Liver (tissue), 9 donors: Measurements from ENCODE around the gene IRF4. TPM values are rescaled to one million over a fixed set of nuclear protein-coding genes. Genes with fewer than 3 reads are reported as not detected.

Experiments used
- DNase-seq: peaks from one replicate; pipeline ENCODE4 v3.0.0-alpha.2; 2017; ENCODE audit warnings: low spot score
- H3K27ac ChIP-seq, 2 donors: one replicate each; pipeline ENCODE4 v1.7.0; 2013; ENCODE audit warnings: inconsistent platforms in 2 of 2, low read length in 2 of 2, control low read depth in 1 of 2, low read depth in 1 of 2, mild to moderate bottlenecking in 1 of 2
- H3K27me3 ChIP-seq, 4 donors: one replicate each; pipeline versions ENCODE4 v1.6.1 to v1.7.0; 2013; ENCODE audit warnings: low read length in 3 of 4, inconsistent platforms in 1 of 4, mild to moderate bottlenecking in 1 of 4, moderate library complexity in 1 of 4; ENCODE audit not compliant: control insufficient read depth in 4 of 4, insufficient read depth in 4 of 4
- H3K36me3 ChIP-seq, 4 donors: one replicate each; pipeline versions ENCODE4 v1.6.1 to v1.7.0; 2013; ENCODE audit warnings: low read length in 3 of 4, mild to moderate bottlenecking in 3 of 4, low read depth in 1 of 4, moderate library complexity in 1 of 4; ENCODE audit not compliant: control insufficient read depth in 4 of 4, insufficient read depth in 3 of 4
- H3K4me1 ChIP-seq, 4 donors: one replicate each; pipeline versions ENCODE4 v1.6.1 to v1.7.0; 2013; ENCODE audit warnings: low read length in 3 of 4, mild to moderate bottlenecking in 3 of 4, moderate library complexity in 1 of 4; ENCODE audit not compliant: control insufficient read depth in 4 of 4, insufficient read depth in 4 of 4
- H3K4me3 ChIP-seq, 3 donors: one replicate each; pipeline versions ENCODE4 v1.6.1 to v1.7.0; 2013; ENCODE audit warnings: low read length in 3 of 3, control low read depth in 1 of 3, low read depth in 1 of 3, mild to moderate bottlenecking in 1 of 3
- H3K9ac ChIP-seq, 2 donors: one replicate each; pipeline ENCODE4 v1.7.0; 2013; ENCODE audit warnings: low read length in 2 of 2, mild to moderate bottlenecking in 2 of 2, moderate library complexity in 2 of 2, control low read depth in 1 of 2, low read depth in 1 of 2
- H3K9me3 ChIP-seq, 4 donors: one replicate each; pipeline versions ENCODE4 v1.6.1 to v1.7.0; 2013; ENCODE audit warnings: low read length in 3 of 4; ENCODE audit not compliant: control insufficient read depth in 4 of 4
- ATF3 ChIP-seq: IDR thresholded peaks from 2 replicates; pipeline ENCODE4 v1.6.1; 2016; ENCODE audit warnings: antibody characterized with exemption
- FOXA1 ChIP-seq: IDR thresholded peaks from 2 replicates; pipeline ENCODE4 v1.6.1; 2016; ENCODE audit warnings: antibody characterized with exemption
- GABPA ChIP-seq, 2 donors: IDR thresholded peaks in 1 of 2; conservative IDR thresholded peaks in 1 of 2; 2 replicates each; pipeline ENCODE4 v1.6.1; 2016; ENCODE audit warnings: antibody characterized with exemption in 2 of 2, mild to moderate bottlenecking in 1 of 2, moderate library complexity in 1 of 2
- HNF4G ChIP-seq: IDR thresholded peaks from 2 replicates; pipeline ENCODE4 v1.6.1; 2016; ENCODE audit warnings: antibody characterized with exemption
- JUND ChIP-seq, 2 donors: IDR thresholded peaks; 2 replicates each; pipeline ENCODE4 v1.6.1; 2016; ENCODE audit warnings: antibody characterized with exemption in 2 of 2
- RAD21 ChIP-seq, 2 donors: IDR thresholded peaks; 2 replicates each; pipeline ENCODE4 v1.6.1; 2016; ENCODE audit warnings: antibody characterized with exemption in 2 of 2, mild to moderate bottlenecking in 2 of 2
- RXRA ChIP-seq, 2 donors: IDR thresholded peaks; 2 replicates each; pipeline ENCODE4 v1.6.1; 2017 to 2018; ENCODE audit warnings: antibody characterized with exemption in 2 of 2, mild to moderate bottlenecking in 1 of 2
- TAF1 ChIP-seq: conservative IDR thresholded peaks from 2 replicates; pipeline ENCODE4 v1.6.1; 2016; ENCODE audit warnings: antibody characterized with exemption, mild to moderate bottlenecking
- YY1 ChIP-seq: IDR thresholded peaks from 2 replicates; pipeline ENCODE4 v1.6.1; 2016; ENCODE audit warnings: antibody characterized with exemption, mild to moderate bottlenecking
- ZBTB33 ChIP-seq: IDR thresholded peaks from 2 replicates; pipeline ENCODE4 v1.6.1; 2016; ENCODE audit warnings: antibody characterized with exemption
- WGBS: extraction: QIAGEN DNeasy Blood & Tissue Kit; methylation state at CpG from one replicate; pipeline ENCODE4 v1.1.7; 2013; 5-methylcytosine and 5-hydroxymethylcytosine counted together
- polyA plus RNA-seq, 2 donors: library from polyadenylated mRNA; stranded (reverse) in 1 of 2; unstranded in 1 of 2; fragments of 200-250 nt in 1 of 2; fragments of >200 nt in 1 of 2; fragmentation: Nextera tagmentation in 1 of 2; extraction: Ambion mirVana in 1 of 2; gene quantifications; one replicate each; pipeline versions ENCODE4 v1.2.1 to v1.2.3, GENCODE V29; 2013 to 2015
- total RNA-seq, 2 donors: library from RNA; depleted of rRNA; stranded (reverse); fragments of >200 nt; gene quantifications; one replicate each; pipeline ENCODE4 v1.2.3, GENCODE V29; 2014
- TF ChIP-seq, protein P1 (sequence below): IDR thresholded peaks from 2 replicates; pipeline ENCODE4 v1.6.1; 2016; ENCODE audit warnings: antibody characterized with exemption, mild to moderate bottlenecking
- TF ChIP-seq, protein P2 (sequence below): IDR thresholded peaks from 2 replicates; pipeline ENCODE4 v1.6.1; 2016; ENCODE audit warnings: antibody characterized with exemption
- TF ChIP-seq, protein P3 (sequence below): fragments of 150-350 bp; IDR thresholded peaks from 2 replicates; pipeline ENCODE4 v1.5.1; 2017; ENCODE audit warnings: improper control_type of control experiment, low read depth, low read length; ENCODE audit not compliant: missing input control
- donor health status: healthy.
- donor health status: healthy.
- donor health status: healthy.
- donor health status: healthy.
- donor health status: healthy.

IRF4 gene
- total and polyA plus RNA-seq, 4 donors = 0.68 to 1.6 (median 1.1) TPM

DNA sequence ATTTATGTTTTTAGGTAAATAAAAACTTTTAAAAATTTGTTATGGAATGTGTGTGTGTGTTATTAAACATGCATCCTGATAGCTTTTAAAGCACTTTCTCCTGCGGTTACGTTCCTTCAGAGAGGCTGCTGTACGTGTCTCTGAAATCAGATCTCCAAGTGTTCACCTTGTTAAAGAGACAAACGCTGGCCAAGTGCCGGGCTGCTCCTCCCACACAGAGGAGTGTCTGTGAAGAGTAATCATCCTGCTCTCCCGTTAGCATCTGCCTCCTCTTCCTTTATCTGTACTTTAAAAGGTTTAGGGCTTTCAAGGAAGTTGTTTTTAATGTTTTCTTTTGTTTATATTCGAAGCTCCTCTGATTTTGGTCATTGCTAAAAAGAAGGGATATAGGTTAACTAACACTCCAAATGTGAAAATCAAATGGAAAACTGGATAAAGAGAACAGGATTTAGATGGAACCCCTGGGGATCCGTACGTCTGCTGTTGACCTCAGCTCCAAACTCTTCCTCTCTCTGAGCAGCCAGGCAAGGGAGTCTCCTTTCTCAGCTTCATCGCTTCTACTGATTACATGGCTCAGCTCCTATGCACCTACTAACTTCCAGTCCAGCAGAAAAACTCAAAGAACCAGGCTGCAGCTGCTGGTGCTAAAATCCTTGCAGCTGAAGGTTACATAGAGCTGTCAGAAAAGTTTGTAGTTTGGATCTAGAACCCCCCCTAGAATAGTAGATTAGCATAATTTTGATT is 20.0 kb downstream of the IRF4 start:
- DNase-seq = no peak

More for the DNA sequence above, 20.0 kb downstream of the IRF4 start:
- no peak overlapping the region for H3K27ac ChIP-seq
- H3K4me3 ChIP-seq = no peak overlapping the region
- H3K9me3 ChIP-seq = peaks cover 2 to 14% (median 5%) of the 10 kb centered on the region in 4 donors
- TF ChIP-seq YY1 = no peak
- TF ChIP-seq, protein P1, sequence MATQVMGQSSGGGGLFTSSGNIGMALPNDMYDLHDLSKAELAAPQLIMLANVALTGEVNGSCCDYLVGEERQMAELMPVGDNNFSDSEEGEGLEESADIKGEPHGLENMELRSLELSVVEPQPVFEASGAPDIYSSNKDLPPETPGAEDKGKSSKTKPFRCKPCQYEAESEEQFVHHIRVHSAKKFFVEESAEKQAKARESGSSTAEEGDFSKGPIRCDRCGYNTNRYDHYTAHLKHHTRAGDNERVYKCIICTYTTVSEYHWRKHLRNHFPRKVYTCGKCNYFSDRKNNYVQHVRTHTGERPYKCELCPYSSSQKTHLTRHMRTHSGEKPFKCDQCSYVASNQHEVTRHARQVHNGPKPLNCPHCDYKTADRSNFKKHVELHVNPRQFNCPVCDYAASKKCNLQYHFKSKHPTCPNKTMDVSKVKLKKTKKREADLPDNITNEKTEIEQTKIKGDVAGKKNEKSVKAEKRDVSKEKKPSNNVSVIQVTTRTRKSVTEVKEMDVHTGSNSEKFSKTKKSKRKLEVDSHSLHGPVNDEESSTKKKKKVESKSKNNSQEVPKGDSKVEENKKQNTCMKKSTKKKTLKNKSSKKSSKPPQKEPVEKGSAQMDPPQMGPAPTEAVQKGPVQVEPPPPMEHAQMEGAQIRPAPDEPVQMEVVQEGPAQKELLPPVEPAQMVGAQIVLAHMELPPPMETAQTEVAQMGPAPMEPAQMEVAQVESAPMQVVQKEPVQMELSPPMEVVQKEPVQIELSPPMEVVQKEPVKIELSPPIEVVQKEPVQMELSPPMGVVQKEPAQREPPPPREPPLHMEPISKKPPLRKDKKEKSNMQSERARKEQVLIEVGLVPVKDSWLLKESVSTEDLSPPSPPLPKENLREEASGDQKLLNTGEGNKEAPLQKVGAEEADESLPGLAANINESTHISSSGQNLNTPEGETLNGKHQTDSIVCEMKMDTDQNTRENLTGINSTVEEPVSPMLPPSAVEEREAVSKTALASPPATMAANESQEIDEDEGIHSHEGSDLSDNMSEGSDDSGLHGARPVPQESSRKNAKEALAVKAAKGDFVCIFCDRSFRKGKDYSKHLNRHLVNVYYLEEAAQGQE = no peak
- TF ChIP-seq HNF4G = no peak
- TF ChIP-seq TAF1 = no peak
- TF ChIP-seq, protein P2, sequence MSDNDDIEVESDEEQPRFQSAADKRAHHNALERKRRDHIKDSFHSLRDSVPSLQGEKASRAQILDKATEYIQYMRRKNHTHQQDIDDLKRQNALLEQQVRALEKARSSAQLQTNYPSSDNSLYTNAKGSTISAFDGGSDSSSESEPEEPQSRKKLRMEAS = no peak
- TF ChIP-seq RAD21 (IDR thresholded peaks at IDR 0.05) = no peak
- no peak for TF ChIP-seq ATF3
- no peak for TF ChIP-seq RXRA (IDR thresholded peaks at IDR 0.05)
- TF ChIP-seq JUND (IDR thresholded peaks at IDR 0.05) = no peak
- TF ChIP-seq FOXA1 = no peak
- TF ChIP-seq GABPA (IDR thresholded peaks at IDR 0.05 in 1 of 2, conservative IDR thresholded peaks at IDR 0.05 in 1 of 2) = no peak
- TF ChIP-seq, protein P3, sequence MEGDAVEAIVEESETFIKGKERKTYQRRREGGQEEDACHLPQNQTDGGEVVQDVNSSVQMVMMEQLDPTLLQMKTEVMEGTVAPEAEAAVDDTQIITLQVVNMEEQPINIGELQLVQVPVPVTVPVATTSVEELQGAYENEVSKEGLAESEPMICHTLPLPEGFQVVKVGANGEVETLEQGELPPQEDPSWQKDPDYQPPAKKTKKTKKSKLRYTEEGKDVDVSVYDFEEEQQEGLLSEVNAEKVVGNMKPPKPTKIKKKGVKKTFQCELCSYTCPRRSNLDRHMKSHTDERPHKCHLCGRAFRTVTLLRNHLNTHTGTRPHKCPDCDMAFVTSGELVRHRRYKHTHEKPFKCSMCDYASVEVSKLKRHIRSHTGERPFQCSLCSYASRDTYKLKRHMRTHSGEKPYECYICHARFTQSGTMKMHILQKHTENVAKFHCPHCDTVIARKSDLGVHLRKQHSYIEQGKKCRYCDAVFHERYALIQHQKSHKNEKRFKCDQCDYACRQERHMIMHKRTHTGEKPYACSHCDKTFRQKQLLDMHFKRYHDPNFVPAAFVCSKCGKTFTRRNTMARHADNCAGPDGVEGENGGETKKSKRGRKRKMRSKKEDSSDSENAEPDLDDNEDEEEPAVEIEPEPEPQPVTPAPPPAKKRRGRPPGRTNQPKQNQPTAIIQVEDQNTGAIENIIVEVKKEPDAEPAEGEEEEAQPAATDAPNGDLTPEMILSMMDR = no peak
- no peak for TF ChIP-seq ZBTB33
- no peak overlapping the region for H3K9ac ChIP-seq
- H3K4me1 ChIP-seq = no peaks in the 10 kb centered on the region
- H3K36me3 ChIP-seq = no peaks in the 10 kb centered on the region
- 42% methylated on average over 10 of the region's 10 CpGs for WGBS
- H3K27me3 ChIP-seq = no peaks in the 10 kb centered on the region
